GM12892 (cell line): ENCODE results near the gene BICC1.

ENCODE experiments used
- POLR2A ChIP-seq: IDR thresholded peaks from 2 replicates; pipeline ENCODE4 v1.6.1; 2011; ENCODE audit warnings: low read depth, low read length, control low read depth
- POLR2AphosphoS5 ChIP-seq: IDR thresholded peaks from 2 replicates; pipeline ENCODE4 v1.6.1; 2011; ENCODE audit warnings: low read depth, low read length, control low read depth
- TAF1 ChIP-seq: IDR thresholded peaks from 2 replicates; pipeline ENCODE4 v1.6.1; 2011; ENCODE audit warnings: low read depth, mild to moderate bottlenecking, control low read depth, low read length, borderline replicate concordance

DNA sequence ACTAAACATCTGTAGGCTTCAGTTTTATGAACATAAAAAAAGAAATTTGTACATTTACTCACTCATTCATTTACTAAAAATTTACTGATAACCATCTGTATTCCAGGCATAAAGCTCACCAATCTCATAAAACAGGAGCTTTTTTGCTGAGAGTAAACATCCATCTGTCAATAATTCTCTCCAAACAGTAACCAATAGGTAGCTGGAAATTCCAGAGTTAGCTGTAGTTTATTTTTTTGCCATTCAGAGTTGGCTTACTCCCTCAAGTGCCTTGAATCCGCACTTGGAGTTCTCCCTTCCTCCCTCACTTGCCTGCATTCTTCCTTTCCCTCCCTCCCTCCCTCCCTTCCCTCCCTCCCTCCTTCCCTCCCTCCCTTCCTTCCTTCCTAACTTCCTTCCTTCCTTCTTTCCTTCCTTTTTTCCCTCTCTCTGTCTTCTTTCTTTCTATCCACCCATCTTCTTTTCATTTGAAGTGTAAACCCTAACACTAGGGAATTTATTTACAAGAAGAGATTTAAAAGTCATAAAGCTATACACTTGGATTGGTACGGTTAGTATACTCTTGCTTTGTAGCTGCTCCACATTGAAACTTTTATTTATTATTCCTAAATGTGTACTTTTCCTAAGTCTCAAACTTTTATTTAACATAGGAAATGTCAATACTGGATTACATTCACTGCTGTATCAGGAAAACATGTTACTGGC, 44.6 kb upstream of the BICC1 start:
- TF ChIP-seq POLR2AphosphoS5 (no peak), TAF1 (no peak), POLR2A (no peak)
